Panc1 (cell line): Measurements from ENCODE around the gene OTULIN. TPM values are rescaled to one million over a fixed set of nuclear protein-coding genes. Genes with fewer than 3 reads are reported as not detected.

ENCODE experiments used
- ATAC-seq: fragments of 200-7000 bp; cut with Tn5 transposase; 2 replicates; pipeline ENCODE4 v1.9.1; 2020; ENCODE audit warnings: mild to moderate bottlenecking, moderate library complexity
- BruUV-seq: library from RNA; stranded (reverse); fragments of 400-500 nt; replicated peaks from 2 replicates; lab custom pipeline; 2021; lab: Mats Ljungman, UMichigan
- CTCF ChIA-PET: fragments of 300-600 bp; sonication (Branson Sonifier 250); formaldehyde crosslinking; loops from one replicate; lab custom pipeline; 2022; ENCODE audit warnings: antibody characterized with exemption; lab: Charles Lee
- POLR2A ChIA-PET: fragments of 300-600 bp; sonication (Branson Sonifier 250); formaldehyde crosslinking; loops from one replicate; lab custom pipeline; 2022; ENCODE audit warnings: antibody characterized with exemption; lab: Charles Lee
- DNase-seq: peaks from one replicate; pipeline ENCODE4 v3.0.0-alpha.2; 2010; ENCODE audit warnings: low read depth, low spot score
- H3K27ac ChIP-seq: 2 replicates; pipeline ENCODE4 v1.5.1; 2011; ENCODE audit warnings: mild to moderate bottlenecking, low read length, inconsistent platforms
- H3K27me3 ChIP-seq: fragments of 200-500 bp; sonication (Bioruptor generic); 2 replicates; pipeline ENCODE4 v1.6.0; 2014; ENCODE audit warnings: low read length, inconsistent platforms; ENCODE audit not compliant: control insufficient read depth, insufficient read depth
- H3K36me3 ChIP-seq: fragments of 200-500 bp; sonication (Bioruptor generic); 2 replicates; pipeline ENCODE4 v1.5.1; 2014; ENCODE audit warnings: inconsistent platforms, mild to moderate bottlenecking, low read length, moderate library complexity; ENCODE audit not compliant: control insufficient read depth, insufficient read depth
- H3K4me1 ChIP-seq: 2 replicates; pipeline ENCODE4 v1.5.1; 2011; ENCODE audit warnings: inconsistent platforms, mild to moderate bottlenecking, low read length, moderate library complexity; ENCODE audit not compliant: control insufficient read depth, insufficient read depth
- H3K4me3 ChIP-seq, 2 experiments: 2 replicates each; pipeline ENCODE4 v1.5.1; 2011 to 2012; ENCODE audit warnings: low read depth in 2 of 2, low read length in 2 of 2, mild to moderate bottlenecking in 2 of 2, inconsistent platforms in 1 of 2, moderate library complexity in 1 of 2
- H3K9me3 ChIP-seq: fragments of 200-500 bp; sonication (Bioruptor generic); 2 replicates; pipeline ENCODE4 v1.5.1; 2014; ENCODE audit warnings: low read depth, mild to moderate bottlenecking, inconsistent platforms, low read length, moderate library complexity; ENCODE audit not compliant: control insufficient read depth, insufficient read depth
- POLR2AphosphoS5 ChIP-seq: IDR thresholded peaks from 2 replicates; pipeline ENCODE4 v1.6.1; 2012; ENCODE audit warnings: mild to moderate bottlenecking, low read depth, low read length, moderate library complexity
- SIN3A ChIP-seq: IDR thresholded peaks from 2 replicates; pipeline ENCODE4 v1.6.1; 2012; ENCODE audit warnings: low read depth, mild to moderate bottlenecking, low read length, moderate library complexity, borderline replicate concordance; ENCODE audit not compliant: insufficient read depth
- TCF7L2 ChIP-seq: IDR thresholded peaks from 2 replicates; pipeline ENCODE4 v1.6.1; 2011; ENCODE audit warnings: mild to moderate bottlenecking, low read depth, low read length, inconsistent platforms
- in situ Hi-C: cut with HindIII; loops from 2 replicates; pipeline ENCODE4 v1.10.0; 2016; ENCODE audit warnings: low sequenced_read_pairs, low pct_unique_long_range_greater_than_20kb
- intact Hi-C: fragments of 100-400 bp; cut with micrococcal nuclease; formaldehyde crosslinking; loops from one replicate; pipeline ENCODE4 v1.10.0; 2022; ENCODE audit not compliant: unreplicated experiment
- total RNA-seq: library from RNA; stranded (reverse); gene quantifications from one replicate; pipeline ENCODE4 v1.2.1, GENCODE V29; 2021; ENCODE audit not compliant: unreplicated experiment
- TF ChIP-seq, protein P1 (sequence below): fragments of 450-650 bp; IDR thresholded peaks from 2 replicates; pipeline ENCODE4 v1.5.1; 2017; ENCODE audit warnings: mild to moderate bottlenecking
- TF ChIP-seq, protein P2 (sequence below), 2 experiments: IDR thresholded peaks; 2 replicates each; pipeline ENCODE4 v1.6.1; 2011 to 2012; ENCODE audit warnings: low read depth in 2 of 2, control low read depth in 1 of 2, low read length in 1 of 2, mild to moderate bottlenecking in 1 of 2, moderate library complexity in 1 of 2; ENCODE audit not compliant: insufficient read depth in 1 of 2

OTULIN gene
- total RNA-seq, 1 experiment from 2014 or later = 40.1 TPM

DNA sequence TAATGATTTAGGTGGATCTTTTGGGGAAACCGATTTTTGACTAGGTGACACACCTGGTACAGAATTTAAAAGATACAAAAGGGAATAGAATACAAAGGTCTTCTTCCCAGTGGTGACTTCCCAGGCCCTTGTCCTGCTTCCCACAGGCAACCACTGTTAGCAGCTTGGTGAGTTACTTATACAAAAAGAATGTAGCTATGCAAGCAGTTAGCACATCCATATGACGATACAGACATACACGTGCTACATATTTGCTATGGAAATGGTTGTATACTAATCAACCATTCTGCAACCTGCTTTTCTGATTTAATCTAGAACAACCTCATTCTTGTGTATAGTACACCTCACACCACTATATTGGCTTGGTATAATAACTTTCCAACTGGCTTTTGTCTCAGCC is 51.0 kb downstream of the OTULIN start:
- TF ChIP-seq, protein P1, sequence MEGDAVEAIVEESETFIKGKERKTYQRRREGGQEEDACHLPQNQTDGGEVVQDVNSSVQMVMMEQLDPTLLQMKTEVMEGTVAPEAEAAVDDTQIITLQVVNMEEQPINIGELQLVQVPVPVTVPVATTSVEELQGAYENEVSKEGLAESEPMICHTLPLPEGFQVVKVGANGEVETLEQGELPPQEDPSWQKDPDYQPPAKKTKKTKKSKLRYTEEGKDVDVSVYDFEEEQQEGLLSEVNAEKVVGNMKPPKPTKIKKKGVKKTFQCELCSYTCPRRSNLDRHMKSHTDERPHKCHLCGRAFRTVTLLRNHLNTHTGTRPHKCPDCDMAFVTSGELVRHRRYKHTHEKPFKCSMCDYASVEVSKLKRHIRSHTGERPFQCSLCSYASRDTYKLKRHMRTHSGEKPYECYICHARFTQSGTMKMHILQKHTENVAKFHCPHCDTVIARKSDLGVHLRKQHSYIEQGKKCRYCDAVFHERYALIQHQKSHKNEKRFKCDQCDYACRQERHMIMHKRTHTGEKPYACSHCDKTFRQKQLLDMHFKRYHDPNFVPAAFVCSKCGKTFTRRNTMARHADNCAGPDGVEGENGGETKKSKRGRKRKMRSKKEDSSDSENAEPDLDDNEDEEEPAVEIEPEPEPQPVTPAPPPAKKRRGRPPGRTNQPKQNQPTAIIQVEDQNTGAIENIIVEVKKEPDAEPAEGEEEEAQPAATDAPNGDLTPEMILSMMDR = no peak
- TF ChIP-seq POLR2AphosphoS5 = no peak
- TF ChIP-seq, protein P2, sequence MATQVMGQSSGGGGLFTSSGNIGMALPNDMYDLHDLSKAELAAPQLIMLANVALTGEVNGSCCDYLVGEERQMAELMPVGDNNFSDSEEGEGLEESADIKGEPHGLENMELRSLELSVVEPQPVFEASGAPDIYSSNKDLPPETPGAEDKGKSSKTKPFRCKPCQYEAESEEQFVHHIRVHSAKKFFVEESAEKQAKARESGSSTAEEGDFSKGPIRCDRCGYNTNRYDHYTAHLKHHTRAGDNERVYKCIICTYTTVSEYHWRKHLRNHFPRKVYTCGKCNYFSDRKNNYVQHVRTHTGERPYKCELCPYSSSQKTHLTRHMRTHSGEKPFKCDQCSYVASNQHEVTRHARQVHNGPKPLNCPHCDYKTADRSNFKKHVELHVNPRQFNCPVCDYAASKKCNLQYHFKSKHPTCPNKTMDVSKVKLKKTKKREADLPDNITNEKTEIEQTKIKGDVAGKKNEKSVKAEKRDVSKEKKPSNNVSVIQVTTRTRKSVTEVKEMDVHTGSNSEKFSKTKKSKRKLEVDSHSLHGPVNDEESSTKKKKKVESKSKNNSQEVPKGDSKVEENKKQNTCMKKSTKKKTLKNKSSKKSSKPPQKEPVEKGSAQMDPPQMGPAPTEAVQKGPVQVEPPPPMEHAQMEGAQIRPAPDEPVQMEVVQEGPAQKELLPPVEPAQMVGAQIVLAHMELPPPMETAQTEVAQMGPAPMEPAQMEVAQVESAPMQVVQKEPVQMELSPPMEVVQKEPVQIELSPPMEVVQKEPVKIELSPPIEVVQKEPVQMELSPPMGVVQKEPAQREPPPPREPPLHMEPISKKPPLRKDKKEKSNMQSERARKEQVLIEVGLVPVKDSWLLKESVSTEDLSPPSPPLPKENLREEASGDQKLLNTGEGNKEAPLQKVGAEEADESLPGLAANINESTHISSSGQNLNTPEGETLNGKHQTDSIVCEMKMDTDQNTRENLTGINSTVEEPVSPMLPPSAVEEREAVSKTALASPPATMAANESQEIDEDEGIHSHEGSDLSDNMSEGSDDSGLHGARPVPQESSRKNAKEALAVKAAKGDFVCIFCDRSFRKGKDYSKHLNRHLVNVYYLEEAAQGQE (IDR thresholded peaks at IDR 0.05; ENCODE audit: insufficient read depth in 1 of 2, low read depth in 2 of 2, low read length in 1 of 2) = no peak
- TF ChIP-seq SIN3A = no peak
- no peak for TF ChIP-seq TCF7L2
- POLR2A ChIA-PET = no interaction called here
- no TSS peak for BruUV-seq
- peaks cover 2% of the 10 kb centered on the region for H3K36me3 ChIP-seq
- DNase-seq (no peak), ATAC-seq (no peak)
- intact Hi-C loops (no loop called here), in situ Hi-C loops (no loop called here)
- no peaks in the 10 kb centered on the region for H3K27me3 ChIP-seq
- no peaks in the 10 kb centered on the region for H3K4me1 ChIP-seq
- CTCF ChIA-PET = no interaction called here
- no peak overlapping the region for H3K27ac ChIP-seq
- no peaks in the 10 kb centered on the region for H3K9me3 ChIP-seq
- no peak overlapping the region for H3K4me3 ChIP-seq

DNA sequence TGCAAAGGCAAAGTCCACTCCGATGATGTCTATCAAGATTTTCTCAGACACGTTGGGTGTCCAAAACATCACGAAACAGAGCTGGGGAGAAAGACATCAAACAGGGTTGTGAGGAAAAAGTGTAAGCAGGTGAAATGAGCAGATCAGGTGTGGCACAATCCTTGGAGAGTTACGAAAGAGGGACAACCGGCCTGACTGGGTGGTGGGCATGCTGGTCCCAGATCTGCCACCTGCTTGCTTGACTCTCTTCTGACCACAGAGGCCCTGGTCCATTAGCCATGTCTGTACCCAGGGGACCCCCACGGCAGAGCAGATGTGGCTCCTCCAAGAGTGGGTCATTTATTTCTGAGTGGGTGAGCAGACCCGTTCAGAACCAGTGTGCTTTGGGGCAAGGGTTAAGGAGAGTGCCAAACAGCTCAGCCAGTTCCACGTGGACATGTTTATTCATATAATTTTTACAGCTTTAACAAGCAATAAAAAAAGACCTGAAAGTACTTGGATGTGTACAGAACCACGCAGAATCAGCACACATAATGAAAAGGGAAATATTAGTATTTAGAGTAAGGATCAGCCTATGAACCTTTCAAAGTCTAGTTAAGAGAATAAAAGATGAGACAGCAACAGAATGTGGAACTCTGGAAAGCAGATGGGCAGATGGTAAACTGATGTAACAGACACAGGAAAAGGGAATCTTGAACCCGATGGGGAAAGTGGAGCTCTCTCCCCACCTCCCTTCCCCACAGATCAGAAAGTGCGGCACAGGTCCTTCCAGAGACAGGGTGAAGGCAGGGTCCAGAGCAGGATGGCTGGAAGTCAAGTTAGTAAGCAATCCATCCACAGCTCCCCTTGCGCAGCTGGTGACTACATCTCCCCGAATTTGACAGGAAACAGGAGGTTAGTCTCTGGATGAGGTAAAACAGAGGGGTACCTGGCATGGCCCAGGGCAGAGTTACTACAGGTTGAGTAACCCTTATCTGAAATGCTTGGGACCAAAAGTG is 52.5 kb downstream of the OTULIN start:
- DNase-seq (no peak), ATAC-seq (no peak)
- BruUV-seq = no TSS peak
- H3K36me3 ChIP-seq = peaks cover 2% of the 10 kb centered on the region
- H3K27ac ChIP-seq = no peak overlapping the region
- H3K4me3 ChIP-seq = no peak overlapping the region
- ChIA-PET CTCF (no interaction called here), POLR2A (no interaction called here)
- in situ Hi-C loops = no loop called here
- intact Hi-C loops = no loop called here
- no peaks in the 10 kb centered on the region for H3K27me3 ChIP-seq
- H3K9me3 ChIP-seq = no peaks in the 10 kb centered on the region
- TF ChIP-seq POLR2AphosphoS5 = no peak
- no peak for TF ChIP-seq TCF7L2
- TF ChIP-seq, protein P2 (IDR thresholded peaks at IDR 0.05; ENCODE audit: insufficient read depth in 1 of 2, low read depth in 2 of 2, low read length in 1 of 2) = no peak
- TF ChIP-seq, protein P1 = no peak
- TF ChIP-seq SIN3A = no peak
- no peaks in the 10 kb centered on the region for H3K4me1 ChIP-seq
